ENCODE measurements around the gene CFAP119. TPM values are rescaled to one million over a fixed set of nuclear protein-coding genes. Genes with fewer than 3 reads are reported as not detected.

The CFAP119 gene
- total and polyA plus RNA-seq, 9 of the 15 experiments (the other 6 are each of a cell fraction or from before 2014, with no cell fraction given): 5.5 to 33.7 (median 9.6) TPM

DNA sequence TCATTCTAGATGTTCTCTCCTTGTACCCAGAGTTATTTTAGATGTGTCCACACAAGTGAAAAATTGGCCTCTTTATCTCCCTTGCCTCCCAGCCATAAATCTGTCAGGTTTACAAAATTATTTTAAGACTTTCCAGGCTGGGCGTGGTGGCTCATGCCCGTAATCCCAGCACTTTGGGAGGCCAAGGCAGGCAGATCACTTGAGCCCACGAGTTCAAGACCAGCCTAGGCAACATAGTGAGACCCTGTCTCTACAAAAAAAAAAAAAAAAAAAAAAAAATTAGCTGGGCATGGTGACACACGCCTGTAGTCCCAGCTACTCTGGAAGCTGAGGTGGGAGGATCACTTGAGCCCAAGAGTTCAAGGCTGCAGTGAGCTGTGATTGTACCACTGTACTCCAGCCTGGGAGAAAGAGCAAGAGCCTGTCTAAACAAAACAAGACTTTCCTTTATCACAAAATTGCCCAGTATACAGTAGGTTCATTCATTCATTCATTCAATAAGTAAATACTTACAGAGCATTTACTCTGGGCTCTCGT is 47.1 kb upstream of the CFAP119 start (continued):
- TF ChIP-seq, protein P1, sequence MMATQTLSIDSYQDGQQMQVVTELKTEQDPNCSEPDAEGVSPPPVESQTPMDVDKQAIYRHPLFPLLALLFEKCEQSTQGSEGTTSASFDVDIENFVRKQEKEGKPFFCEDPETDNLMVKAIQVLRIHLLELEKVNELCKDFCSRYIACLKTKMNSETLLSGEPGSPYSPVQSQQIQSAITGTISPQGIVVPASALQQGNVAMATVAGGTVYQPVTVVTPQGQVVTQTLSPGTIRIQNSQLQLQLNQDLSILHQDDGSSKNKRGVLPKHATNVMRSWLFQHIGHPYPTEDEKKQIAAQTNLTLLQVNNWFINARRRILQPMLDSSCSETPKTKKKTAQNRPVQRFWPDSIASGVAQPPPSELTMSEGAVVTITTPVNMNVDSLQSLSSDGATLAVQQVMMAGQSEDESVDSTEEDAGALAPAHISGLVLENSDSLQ (IDR thresholded peaks at IDR 0.05): peak; percentile 94
- TF ChIP-seq EP300 (IDR thresholded peaks at IDR 0.05; ENCODE audit: low read length): peak; percentile 51
- 0 out of 2 replicates have a peak, but pooled peaks have one; percentile 32 for TF ChIP-seq TCF3 (CRISPR knock-in tag; IDR thresholded peaks at IDR 0.05)
- TF ChIP-seq MEF2A (IDR thresholded peaks at IDR 0.05; ENCODE audit: control insufficient read depth, low read depth, low read length): peak; percentile 41; the same call in 1 of the 2 replicates
- peak; percentile 63; the same call in 1 of the 2 replicates for TF ChIP-seq ARID3A (IDR thresholded peaks at IDR 0.05; ENCODE audit: borderline replicate concordance, low read depth, low read length)
- TF ChIP-seq, protein P2, sequence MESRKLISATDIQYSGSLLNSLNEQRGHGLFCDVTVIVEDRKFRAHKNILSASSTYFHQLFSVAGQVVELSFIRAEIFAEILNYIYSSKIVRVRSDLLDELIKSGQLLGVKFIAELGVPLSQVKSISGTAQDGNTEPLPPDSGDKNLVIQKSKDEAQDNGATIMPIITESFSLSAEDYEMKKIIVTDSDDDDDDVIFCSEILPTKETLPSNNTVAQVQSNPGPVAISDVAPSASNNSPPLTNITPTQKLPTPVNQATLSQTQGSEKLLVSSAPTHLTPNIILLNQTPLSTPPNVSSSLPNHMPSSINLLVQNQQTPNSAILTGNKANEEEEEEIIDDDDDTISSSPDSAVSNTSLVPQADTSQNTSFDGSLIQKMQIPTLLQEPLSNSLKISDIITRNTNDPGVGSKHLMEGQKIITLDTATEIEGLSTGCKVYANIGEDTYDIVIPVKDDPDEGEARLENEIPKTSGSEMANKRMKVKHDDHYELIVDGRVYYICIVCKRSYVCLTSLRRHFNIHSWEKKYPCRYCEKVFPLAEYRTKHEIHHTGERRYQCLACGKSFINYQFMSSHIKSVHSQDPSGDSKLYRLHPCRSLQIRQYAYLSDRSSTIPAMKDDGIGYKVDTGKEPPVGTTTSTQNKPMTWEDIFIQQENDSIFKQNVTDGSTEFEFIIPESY (CRISPR knock-in tag; IDR thresholded peaks at IDR 0.05): 0 out of 2 replicates have a peak, but pooled peaks have one; percentile 19
- TF ChIP-seq NCOR1 (IDR thresholded peaks at IDR 0.05): peak; percentile 38; the same call in 1 of the 2 replicates
- TF ChIP-seq, protein P3, sequence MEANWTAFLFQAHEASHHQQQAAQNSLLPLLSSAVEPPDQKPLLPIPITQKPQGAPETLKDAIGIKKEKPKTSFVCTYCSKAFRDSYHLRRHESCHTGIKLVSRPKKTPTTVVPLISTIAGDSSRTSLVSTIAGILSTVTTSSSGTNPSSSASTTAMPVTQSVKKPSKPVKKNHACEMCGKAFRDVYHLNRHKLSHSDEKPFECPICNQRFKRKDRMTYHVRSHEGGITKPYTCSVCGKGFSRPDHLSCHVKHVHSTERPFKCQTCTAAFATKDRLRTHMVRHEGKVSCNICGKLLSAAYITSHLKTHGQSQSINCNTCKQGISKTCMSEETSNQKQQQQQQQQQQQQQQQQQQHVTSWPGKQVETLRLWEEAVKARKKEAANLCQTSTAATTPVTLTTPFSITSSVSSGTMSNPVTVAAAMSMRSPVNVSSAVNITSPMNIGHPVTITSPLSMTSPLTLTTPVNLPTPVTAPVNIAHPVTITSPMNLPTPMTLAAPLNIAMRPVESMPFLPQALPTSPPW (CRISPR knock-in tag; IDR thresholded peaks at IDR 0.05): peak; percentile 13; the same call in 1 of the 2 replicates

Measured in K562 (cell line).